TTC549 (cell line): Measurements from ENCODE around the gene ACYP2.
"Not testable (repeated sequence)": the region's sequence is repeated elsewhere in the genome, so short reads cannot be mapped to it uniquely, and the experiment has no call there.

ENCODE experiments used
- FAIRE-seq: peaks from 2 replicates; lab custom pipeline; 2012; peaks lifted over from hg19 to GRCh38; lab: Jason Lieb, UNC

The ACYP2 gene

GRCh38 chr2:54271843-54272627 lies 156.6 kb downstream of the ACYP2 start:
- FAIRE-seq, result no peak

- FAIRE-seq, result no peak
These were observed 159.4 kb downstream of the ACYP2 start for GRCh38 chr2:54274781-54275242.

GRCh38 chr2:54275541-54275940 lies 160.1 kb downstream of the ACYP2 start:
- no peak for FAIRE-seq

- no peak for FAIRE-seq
These were observed 164.0 kb downstream of the ACYP2 start for GRCh38 chr2:54279385-54279784.

GRCh38 chr2:54284826-54285225 lies 169.4 kb downstream of the ACYP2 start:
- no peak for FAIRE-seq

GRCh38 chr2:54285451-54285850 lies 170.0 kb downstream of the ACYP2 start:
- no peak for FAIRE-seq

- no peak for FAIRE-seq
These were observed 172.1 kb downstream of the ACYP2 start for GRCh38 chr2:54287532-54287931.

- no peak for FAIRE-seq
These were observed 174.5 kb downstream of the ACYP2 start for GRCh38 chr2:54289917-54290316.

GRCh38 chr2:54290356-54291025 lies 175.1 kb downstream of the ACYP2 start:
- FAIRE-seq, result no peak

- FAIRE-seq, result not testable (repeated sequence)
These were observed 179.2 kb downstream of the ACYP2 start for GRCh38 chr2:54294665-54295064.

- FAIRE-seq, result no peak
These were observed 180.5 kb downstream of the ACYP2 start for GRCh38 chr2:54295911-54296310.

- no peak for FAIRE-seq
These were observed 183.1 kb downstream of the ACYP2 start for GRCh38 chr2:54298514-54298913.

- FAIRE-seq, result no peak
These were observed 188.2 kb downstream of the ACYP2 start for GRCh38 chr2:54303631-54304030.

- FAIRE-seq, result no peak
These were observed 191.1 kb downstream of the ACYP2 start for GRCh38 chr2:54306556-54306955.

GRCh38 chr2:54308186-54308585 lies 192.8 kb downstream of the ACYP2 start:
- FAIRE-seq, result no peak

- FAIRE-seq, result no peak
These were observed 193.4 kb downstream of the ACYP2 start for GRCh38 chr2:54308782-54309181.

- FAIRE-seq, result no peak
These were observed 194.9 kb downstream of the ACYP2 start for GRCh38 chr2:54310311-54310710.

- no peak for FAIRE-seq
These were observed 195.5 kb downstream of the ACYP2 start for GRCh38 chr2:54310961-54311360.

- FAIRE-seq, result no peak
These were observed 197.7 kb downstream of the ACYP2 start for GRCh38 chr2:54313147-54313546.

- FAIRE-seq, result no peak
These were observed 202.6 kb downstream of the ACYP2 start for GRCh38 chr2:54317973-54318372.

- no peak for FAIRE-seq
These were observed 203.4 kb downstream of the ACYP2 start for GRCh38 chr2:54318821-54319220.

- no peak for FAIRE-seq
These were observed 205.6 kb downstream of the ACYP2 start for GRCh38 chr2:54321047-54321446.

- FAIRE-seq, result not testable (repeated sequence)
These were observed 209.1 kb downstream of the ACYP2 start for GRCh38 chr2:54324517-54324916.

GRCh38 chr2:54325148-54325547 lies 209.7 kb downstream of the ACYP2 start:
- FAIRE-seq, result no peak
